ENCODE results near the gene DGKD. TPM values are rescaled to one million over a fixed set of nuclear protein-coding genes. Genes with fewer than 3 reads are reported as not detected.

The DGKD gene
- total RNA-seq, 2 experiments from 2014 or later: 147 to 156 TPM

- peaks cover 23% of the 10 kb centered on the region for H3K9me3 Mint-ChIP-seq
- Histone ChIP-seq H3K27me3 (ENCODE audit: control insufficient read depth in 1 of 2, insufficient read depth in 2 of 2, low read length in 2 of 2) (no peaks in the 10 kb centered on the region), H3K27ac (ENCODE audit: low read depth in 1 of 2, low read length in 2 of 2) (no peak overlapping the region), H3K36me3 (ENCODE audit: insufficient read depth, low read length) (peaks cover 13% of the 10 kb centered on the region), H3K4me1 (ENCODE audit: insufficient read depth, low read length) (no peaks in the 10 kb centered on the region), H3K9me3 (ENCODE audit: control insufficient read depth in 1 of 2, insufficient read depth in 1 of 2, low read length in 2 of 2) (peaks cover 4 to 19% of the 10 kb centered on the region in 2 experiments), H3K4me3 (ENCODE audit: low read length) (no peak overlapping the region)
- H3K36me3 Mint-ChIP-seq (ENCODE audit: low read depth): peaks cover 75% of the 10 kb centered on the region
- no peaks in the 10 kb centered on the region for H3K27me3 Mint-ChIP-seq
- intact Hi-C loops (cut with DNase I, micrococcal nuclease): no loop called here
- H3K4me3 Mint-ChIP-seq: no peak overlapping the region
- no peak overlapping the region for H3K27ac Mint-ChIP-seq
- POLR2A ChIA-PET: no interaction called here
- DNase-seq (no peak), ATAC-seq (ENCODE audit: poor library complexity) (no peak)
- H3K4me1 Mint-ChIP-seq (ENCODE audit: low read depth): no peaks in the 10 kb centered on the region
- no peak for TF ChIP-seq CTCF (IDR thresholded peaks at IDR 0.05)
- CTCF ChIA-PET: no interaction called here
These were observed 149.2 kb downstream of the DGKD start for GRCh38 chr2:233503481-233503880.

- Histone ChIP-seq H3K9me3 (ENCODE audit: control insufficient read depth in 1 of 2, insufficient read depth in 1 of 2, low read length in 2 of 2) (peaks cover 4 to 19% of the 10 kb centered on the region in 2 experiments), H3K27ac (ENCODE audit: low read depth in 1 of 2, low read length in 2 of 2) (no peak overlapping the region), H3K4me3 (ENCODE audit: low read length) (no peak overlapping the region), H3K4me1 (ENCODE audit: insufficient read depth, low read length) (no peaks in the 10 kb centered on the region), H3K36me3 (ENCODE audit: insufficient read depth, low read length) (peaks cover 9% of the 10 kb centered on the region), H3K27me3 (ENCODE audit: control insufficient read depth in 1 of 2, insufficient read depth in 2 of 2, low read length in 2 of 2) (no peaks in the 10 kb centered on the region)
- H3K27ac Mint-ChIP-seq: no peak overlapping the region
- no peaks in the 10 kb centered on the region for H3K4me1 Mint-ChIP-seq (ENCODE audit: low read depth)
- no peak for DNase-seq
- ChIA-PET POLR2A (no interaction called here), CTCF (no interaction called here)
- TF ChIP-seq CTCF (IDR thresholded peaks at IDR 0.05): no peak
- peaks cover 73% of the 10 kb centered on the region for H3K36me3 Mint-ChIP-seq (ENCODE audit: low read depth)
- no peak overlapping the region for H3K4me3 Mint-ChIP-seq
- no peak for ATAC-seq (ENCODE audit: poor library complexity)
- H3K9me3 Mint-ChIP-seq: peaks cover 23% of the 10 kb centered on the region
- H3K27me3 Mint-ChIP-seq: no peaks in the 10 kb centered on the region
- intact Hi-C loops (cut with DNase I, micrococcal nuclease): no loop called here
These were observed 149.8 kb downstream of the DGKD start for GRCh38 chr2:233503947-233504637.

GRCh38 chr2:233513953-233514655 is 159.8 kb downstream of the DGKD start:
- CTCF ChIA-PET: no interaction called here
- intact Hi-C loops (cut with DNase I, micrococcal nuclease): no loop called here
- H3K27me3 Mint-ChIP-seq: no peaks in the 10 kb centered on the region

More at GRCh38 chr2:233513953-233514655, 159.8 kb downstream of the DGKD start:
- no peaks in the 10 kb centered on the region for H3K4me1 Mint-ChIP-seq (ENCODE audit: low read depth)
- peaks cover 11% of the 10 kb centered on the region for H3K36me3 Mint-ChIP-seq (ENCODE audit: low read depth)
- H3K36me3 ChIP-seq (ENCODE audit: insufficient read depth, low read length): peaks cover 3% of the 10 kb centered on the region
- DNase-seq (no peak), ATAC-seq (ENCODE audit: poor library complexity) (no peak)
- H3K27ac ChIP-seq (ENCODE audit: low read depth in 1 of 2, low read length in 2 of 2): no peak overlapping the region
- H3K9me3 Mint-ChIP-seq: no peaks in the 10 kb centered on the region
- no peak for TF ChIP-seq CTCF (IDR thresholded peaks at IDR 0.05)
- POLR2A ChIA-PET: interaction anchor here (0.6 kb wide), 1 partner anchor 937 kb away, joined by 3 read pairs; no protein-coding TSS in a partner anchor
- H3K4me3 ChIP-seq (ENCODE audit: low read length): no peak overlapping the region
- no peak overlapping the region for H3K27ac Mint-ChIP-seq
- no peaks in the 10 kb centered on the region for H3K9me3 ChIP-seq (ENCODE audit: control insufficient read depth in 1 of 2, insufficient read depth in 1 of 2, low read length in 2 of 2)
- no peaks in the 10 kb centered on the region for H3K4me1 ChIP-seq (ENCODE audit: insufficient read depth, low read length)
- no peak overlapping the region for H3K4me3 Mint-ChIP-seq
- H3K27me3 ChIP-seq (ENCODE audit: control insufficient read depth in 1 of 2, insufficient read depth in 2 of 2, low read length in 2 of 2): no peaks in the 10 kb centered on the region

All from CD4-positive, alpha-beta T cell (primary cell).